HepG2 (cell line): ENCODE results near the gene RNF125. TPM values are rescaled to one million over a fixed set of nuclear protein-coding genes. Genes with fewer than 3 reads are reported as not detected.

ENCODE experiments used
- ATAC-seq: fragments of 200-7000 bp; cut with Tn5 transposase; 3 replicates; pipeline ENCODE4 v1.9.1; 2020; ENCODE audit warnings: mild to moderate bottlenecking, moderate library complexity
- BruUV-seq: library from RNA; stranded (reverse); fragments of 400-500 nt; replicated peaks from 2 replicates; lab custom pipeline; 2021; lab: Mats Ljungman, UMichigan
- CTCF ChIA-PET: fragments of 300-600 bp; formaldehyde crosslinking; extraction: SDS; loops from one replicate; lab custom pipeline; 2021; ENCODE audit warnings: low total read pairs, inconsistent platforms, low intra/inter-chr PET ratio; lab: Yijun Ruan, JAX
- POLR2A ChIA-PET: fragments of 350-600 bp; sonication (Branson Sonifier 250); formaldehyde crosslinking; loops from one replicate; lab custom pipeline; 2020; ENCODE audit warnings: antibody characterized with exemption, inconsistent platforms; lab: Yijun Ruan, JAX
- DNase-seq: peaks from one replicate; pipeline ENCODE4 v3.0.0-alpha.2; 2015; ENCODE audit warnings: low spot score
- FAIRE-seq: peaks from 3 replicates; lab custom pipeline; 2011; peaks lifted over from hg19 to GRCh38; lab: Jason Lieb, UNC
- H2AFZ ChIP-seq: one replicate; pipeline ENCODE4 v1.6.1; 2011; ENCODE audit warnings: low read length, inconsistent platforms
- H3K27ac ChIP-seq: fragments of 300-600 bp; 3 replicates; pipeline ENCODE4 v1.8.0; 2011; ENCODE audit warnings: mixed run types, mild to moderate bottlenecking, mixed read lengths, low read length, inconsistent platforms; ENCODE audit not compliant: insufficient read depth; ENCODE audit errors: extremely low read length
- H3K27me3 ChIP-seq, 2 experiments: fragments of 200-600 bp in 1 of 2; 2 replicates in 1 of 2; 3 replicates in 1 of 2; pipeline versions ENCODE4 v1.6.0 to v1.8.0; 2011; ENCODE audit warnings: low read length in 2 of 2, mild to moderate bottlenecking in 2 of 2, moderate library complexity in 2 of 2, inconsistent platforms in 1 of 2; ENCODE audit not compliant: insufficient read depth in 2 of 2, control insufficient read depth in 1 of 2
- H3K36me3 ChIP-seq, 2 experiments: fragments of 200-600 bp in 1 of 2; replicated peaks in 1 of 2; 2 replicates in 1 of 2; 3 replicates in 1 of 2; pipeline versions ENCODE4 v1.5.1 to v1.8.0; 2011; ENCODE audit warnings: low read length in 2 of 2, inconsistent platforms in 1 of 2; ENCODE audit not compliant: insufficient read depth in 2 of 2, control insufficient read depth in 1 of 2
- H3K4me1 ChIP-seq: 2 replicates; pipeline ENCODE4 v1.5.1; 2012; ENCODE audit warnings: low read length, inconsistent platforms; ENCODE audit not compliant: insufficient read depth
- H3K4me2 ChIP-seq: 2 replicates; pipeline ENCODE4 v1.6.0; 2011; ENCODE audit warnings: low read depth, low read length, inconsistent platforms
- H3K4me3 ChIP-seq, 3 experiments: fragments of 200-600 bp in 1 of 3; sonication (generic), shearing (Covaris generic) in 1 of 3; replicated peaks in 1 of 3; 2 replicates each; pipeline ENCODE4 v1.5.1; 2011 to 2016; ENCODE audit warnings: low read length in 3 of 3, inconsistent platforms in 2 of 3, low read depth in 2 of 3, mild to moderate bottlenecking in 2 of 3, control low read depth in 1 of 3, mixed read lengths in 1 of 3; ENCODE audit not compliant: insufficient read depth in 1 of 3
- H3K79me2 ChIP-seq: one replicate; pipeline ENCODE4 v1.6.1; 2011; ENCODE audit warnings: low read length, inconsistent platforms; ENCODE audit not compliant: insufficient read depth
- H3K9ac ChIP-seq: 2 replicates; pipeline ENCODE4 v1.6.0; 2011; ENCODE audit warnings: mild to moderate bottlenecking, low read depth, low read length, inconsistent platforms; ENCODE audit not compliant: insufficient read depth
- H3K9me3 ChIP-seq: 2 replicates; pipeline ENCODE4 v1.5.1; 2012; ENCODE audit warnings: mild to moderate bottlenecking, low read length
- H4K20me1 ChIP-seq: 2 replicates; pipeline ENCODE4 v1.6.0; 2011; ENCODE audit warnings: inconsistent platforms, mild to moderate bottlenecking, low read length, moderate library complexity; ENCODE audit not compliant: insufficient read depth
- AGO2 ChIP-seq: fragments of 200-400 bp; formaldehyde crosslinking; optimal IDR thresholded peaks from 2 replicates; pipeline ENCODE3; 2017; ENCODE audit warnings: mild to moderate bottlenecking, low read depth, low read length, moderate library complexity
- SCMH1 ChIP-seq: sonication (generic); formaldehyde crosslinking; IDR thresholded peaks from 2 replicates; pipeline ENCODE4 v1.9.0; 2021; ENCODE audit warnings: missing genetic modification reagents, mild to moderate bottlenecking, borderline replicate concordance
- ZNF121 ChIP-seq: sonication (generic); formaldehyde crosslinking; IDR thresholded peaks from 2 replicates; pipeline ENCODE4 v1.5.0; 2020; ENCODE audit warnings: mild to moderate bottlenecking, missing genetic modification reagents
- ZNF335 ChIP-seq: sonication (generic); formaldehyde crosslinking; IDR thresholded peaks from 2 replicates; pipeline ENCODE4 v1.4.0; 2020; ENCODE audit warnings: missing genetic modification reagents
- ZNF572 ChIP-seq: sonication (generic); formaldehyde crosslinking; IDR thresholded peaks from 2 replicates; pipeline ENCODE4 v1.5.1; 2020; ENCODE audit warnings: mild to moderate bottlenecking, missing genetic modification reagents
- WGBS: methylation state at CpG from one replicate; pipeline ENCODE4 v1.1.6; 2017; ENCODE audit warnings: low lambda C conversion rate; 5-methylcytosine and 5-hydroxymethylcytosine counted together
- in situ Hi-C: cut with HindIII; loops from 2 replicates; pipeline ENCODE4 v1.10.0; 2017; ENCODE audit warnings: low pct_unique_long_range_greater_than_20kb; ENCODE audit not compliant: extremely low pct_ligation_motif_present
- intact Hi-C: fragments of 100-400 bp; cut with micrococcal nuclease; formaldehyde crosslinking; loops from one replicate; pipeline ENCODE4 v1.10.0; 2022; ENCODE audit not compliant: unreplicated experiment
- polyA plus RNA-seq, 8 experiments: library from polyadenylated mRNA; depleted of rRNA in 3 of 8; stranded (reverse) in 7 of 8; unstranded in 1 of 8; fragments of >200 nt; fragmentation: Illumina TruSeq in 4 of 8; extraction: Trizol in 4 of 8; gene quantifications; 2 replicates each; pipeline versions ENCODE4 v1.2.1 to v1.2.3, GENCODE V29; 2011 to 2016; ENCODE audit warnings: low read depth in 4 of 8, missing spikeins in 1 of 8, mixed read lengths in 1 of 8; ENCODE audit not compliant: insufficient read depth in 1 of 8
- total RNA-seq, 5 experiments: library from RNA; depleted of rRNA; stranded (reverse); fragments of >200 nt; fragmentation: Illumina TruSeq; extraction: Trizol; gene quantifications; 2 replicates each; pipeline ENCODE4 v1.2.3, GENCODE V29; 2016; ENCODE audit warnings: low read depth in 1 of 5

Gene RNF125
- total and polyA plus RNA-seq, 2 of the 13 experiments (the other 11 are each of a cell fraction or from before 2014, with no cell fraction given): 0.58 to 1.8 TPM

GRCh38 chr18:32110005-32110404 is 91.4 kb downstream of the RNF125 start:
- FAIRE-seq: no peak
- intact Hi-C loops: loop anchor here (2.0 kb wide), 1 partner anchor 13 kb away; no protein-coding TSS in a partner anchor
- Histone ChIP-seq H3K4me3 (no peak overlapping the region), H3K79me2 (peaks cover 57% of the 10 kb centered on the region)
- no peak for DNase-seq
- TF ChIP-seq ZNF572: no peak
- 0 out of 2 replicates have a peak, but pooled peaks have one; percentile 47 for TF ChIP-seq ZNF121 (CRISPR knock-in tag)
- TF ChIP-seq, all 625 proteins: peak for 1
- no peak overlapping the region for H3K4me2 ChIP-seq
- H3K9me3 ChIP-seq: no peaks in the 10 kb centered on the region
- 98% methylated on average over 3 of the region's 3 CpGs for WGBS
- ATAC-seq: no peak
- H3K9ac ChIP-seq: no peak overlapping the region
- ChIA-PET CTCF (no interaction called here), POLR2A (no interaction called here)
- no TSS peak for BruUV-seq
- no peaks in the 10 kb centered on the region for H4K20me1 ChIP-seq
- in situ Hi-C loops: no loop called here
- no peak overlapping the region for H2AFZ ChIP-seq
- peaks cover 24% of the 10 kb centered on the region for H3K4me1 ChIP-seq
- H3K27me3 ChIP-seq: no peaks in the 10 kb centered on the region; a peak in 1 of 5 replicates
- peaks cover 2 to 15% of the 10 kb centered on the region in 2 experiments; a peak in 1 of 5 replicates for H3K36me3 ChIP-seq
- no peak overlapping the region for H3K27ac ChIP-seq

GRCh38 chr18:32111706-32112105 is 93.1 kb downstream of the RNF125 start:
- DNase-seq: no peak
- in situ Hi-C loops: no loop called here
- TF ChIP-seq ZNF335 (CRISPR knock-in tag): no peak
- no peak for TF ChIP-seq SCMH1 (CRISPR knock-in tag)
- no peak for TF ChIP-seq AGO2

More at GRCh38 chr18:32111706-32112105, 93.1 kb downstream of the RNF125 start:
- no peaks in the 10 kb centered on the region for H4K20me1 ChIP-seq
- FAIRE-seq (no peak), ATAC-seq (no peak)
- H3K4me1 ChIP-seq: peaks cover 24% of the 10 kb centered on the region
- H3K9me3 ChIP-seq: no peaks in the 10 kb centered on the region
- H3K9ac ChIP-seq: no peak overlapping the region
- no TSS peak for BruUV-seq
- H3K4me2 ChIP-seq: no peak overlapping the region
- WGBS: 89% methylated on average over 3 of the region's 3 CpGs
- no peaks in the 10 kb centered on the region; a peak in 1 of 5 replicates for H3K27me3 ChIP-seq
- H3K79me2 ChIP-seq: peaks cover 47% of the 10 kb centered on the region
- POLR2A ChIA-PET: no interaction called here
- no peak overlapping the region for H3K4me3 ChIP-seq
- no peak overlapping the region for H3K27ac ChIP-seq
- H3K36me3 ChIP-seq: peaks cover 4 to 26% of the 10 kb centered on the region in 2 experiments; a peak in 4 of 5 replicates
- H2AFZ ChIP-seq: no peak overlapping the region
- CTCF ChIA-PET: no interaction called here
- intact Hi-C loops: loop anchor here (2.0 kb wide), 1 partner anchor 15 kb away; no protein-coding TSS in a partner anchor
